GM19452 (cell line): Measurements from ENCODE around the gene GRM5.
"Not testable (repeated sequence)": the region's sequence is repeated elsewhere in the genome, so short reads cannot be mapped to it uniquely, and the experiment has no call there.

Source experiments
- ATAC-seq: cut with Tn5 transposase; IDR thresholded peaks from one replicate; pipeline ENCODE4 v1.9.1; 2021; ENCODE audit not compliant: unreplicated experiment

The GRM5 gene

GRCh38 chr11:89065651-89066201, at the start of gene GRM5:
Gene GRM5, minus strand, starts transcription at chr11:89065982. Its CDS starts 18,110 bp downstream, at chr11:89047872.
- ATAC-seq: not testable (repeated sequence)

GRCh38 chr11:89097956-89098355, 32.2 kb upstream of the GRM5 start:
- ATAC-seq: peak; percentile 93

GRCh38 chr11:89093806-89094205, 28.0 kb upstream of the GRM5 start:
- not testable (repeated sequence) for ATAC-seq

- ATAC-seq: not testable (repeated sequence)
Measured at GRCh38 chr11:89084951-89085350, 19.2 kb upstream of the GRM5 start.

GRCh38 chr11:89070911-89071310, 5.1 kb upstream of the GRM5 start:
- not testable (repeated sequence) for ATAC-seq

GRCh38 chr11:89067264-89067663, 1.5 kb upstream of the GRM5 start:
- no peak for ATAC-seq

GRCh38 chr11:89065066-89065465, 716 bp downstream of the GRM5 start:
- no peak for ATAC-seq

GRCh38 chr11:89063481-89063951, 2.3 kb downstream of the GRM5 start:
- ATAC-seq: not testable (repeated sequence)

GRCh38 chr11:89062771-89063298, 2.9 kb downstream of the GRM5 start:
- not testable (repeated sequence) for ATAC-seq

GRCh38 chr11:89061839-89062238, 3.9 kb downstream of the GRM5 start:
- ATAC-seq: not testable (repeated sequence)

- ATAC-seq: not testable (repeated sequence)
Measured at GRCh38 chr11:89057406-89057805, 8.4 kb downstream of the GRM5 start.

GRCh38 chr11:89052220-89052619, 13.6 kb downstream of the GRM5 start:
- no peak for ATAC-seq

- not testable (repeated sequence) for ATAC-seq
Measured at GRCh38 chr11:89047159-89047558, 18.6 kb downstream of the GRM5 start.

- ATAC-seq: not testable (repeated sequence)
Measured at GRCh38 chr11:89043861-89044588, 21.8 kb downstream of the GRM5 start.

- not testable (repeated sequence) for ATAC-seq
Measured at GRCh38 chr11:89029671-89030070, 36.1 kb downstream of the GRM5 start.

- ATAC-seq: no peak
Measured at GRCh38 chr11:89021339-89021738, 44.4 kb downstream of the GRM5 start.

GRCh38 chr11:89019827-89020547, 45.8 kb downstream of the GRM5 start:
- ATAC-seq: not testable (repeated sequence)

- no peak for ATAC-seq
Measured at GRCh38 chr11:89016214-89016613, 49.6 kb downstream of the GRM5 start.

- no peak for ATAC-seq
Measured at GRCh38 chr11:89015614-89016013, 50.2 kb downstream of the GRM5 start.

- ATAC-seq: not testable (repeated sequence)
Measured at GRCh38 chr11:89000852-89001251, 64.9 kb downstream of the GRM5 start.

- no peak for ATAC-seq
Measured at GRCh38 chr11:88979641-88980040, 86.1 kb downstream of the GRM5 start.
